ENCODE data around the gene CABLES1.

Gene CABLES1

DNA sequence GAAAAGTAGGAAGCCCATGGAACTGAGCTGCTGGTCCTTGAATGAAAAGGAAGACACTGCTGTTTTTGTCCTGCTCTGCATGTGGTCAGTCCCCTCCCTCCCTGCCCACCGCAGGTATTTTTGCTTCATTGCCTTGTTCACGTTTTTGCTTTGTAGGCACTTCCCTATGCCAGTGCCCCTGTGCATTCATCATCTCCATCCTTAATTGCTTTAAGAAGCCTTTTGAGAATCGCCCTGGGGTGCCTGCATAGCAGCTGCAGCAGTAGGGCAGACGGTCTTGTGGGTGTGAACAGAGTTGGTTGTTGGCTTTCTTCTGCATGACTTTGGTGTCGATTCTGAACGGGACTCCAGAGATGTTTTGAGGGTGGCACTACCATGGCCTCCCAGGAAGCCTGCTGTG, 97.0 kb downstream of the CABLES1 start:
- no peak for TF ChIP-seq EZH2 (IDR thresholded peaks at IDR 0.05; ENCODE audit: borderline replicate concordance, low read depth, low read length, severe bottlenecking)
- TF ChIP-seq CTCF (IDR thresholded peaks at IDR 0.05; ENCODE audit: borderline replicate concordance, extremely low read depth, low read length, poor library complexity, severe bottlenecking), result no peak
- Histone ChIP-seq H2AFZ (ENCODE audit: low read depth, low read length) (no peak overlapping the region), H3K36me3 (ENCODE audit: insufficient read depth, low read length) (no peaks in the 10 kb centered on the region), H3K79me2 (ENCODE audit: insufficient read depth, low read length) (no peaks in the 10 kb centered on the region), H3K4me3 (ENCODE audit: low read depth in 1 of 2, low read length in 2 of 2) (no peak overlapping the region), H3K9me3 (ENCODE audit: insufficient read depth, low read length, severe bottlenecking) (no peaks in the 10 kb centered on the region), H3K27ac (ENCODE audit: low read length) (no peak overlapping the region), H3K9ac (ENCODE audit: low read depth, low read length) (no peak overlapping the region), H3K4me2 (ENCODE audit: insufficient read depth, low read length) (no peak overlapping the region; the same call in 1 of the 2 replicates), H3K4me1 (ENCODE audit: insufficient read depth, low read length) (peaks cover 30% of the 10 kb centered on the region), H4K20me1 (ENCODE audit: insufficient read depth, low read length) (no peaks in the 10 kb centered on the region), H3K27me3 (ENCODE audit: insufficient read depth, low read length, poor library complexity) (no peaks in the 10 kb centered on the region)
- DNase-seq (no peak), ATAC-seq (ENCODE audit: insufficient read depth, low read depth) (no peak)

DNA sequence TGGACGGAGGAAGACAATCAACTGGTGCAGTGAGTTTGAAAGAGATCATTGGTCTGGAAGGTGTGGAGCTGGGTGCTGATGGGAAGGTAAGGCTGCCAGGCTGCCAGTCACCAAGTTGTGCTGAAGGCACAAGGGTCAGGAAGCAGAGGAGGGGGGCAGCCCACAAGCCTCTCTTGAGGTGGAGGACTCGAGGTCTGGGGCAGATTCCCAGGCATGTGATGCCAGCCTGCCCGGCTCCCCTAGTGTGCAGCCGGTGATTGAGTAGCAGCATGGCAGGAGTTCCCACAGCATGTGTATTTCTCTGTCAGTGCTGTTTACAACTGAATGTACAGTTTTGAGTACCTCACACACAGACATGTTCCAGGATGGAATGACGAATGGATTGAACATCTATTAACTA, 99.3 kb downstream of the CABLES1 start:
- no peak for ATAC-seq (ENCODE audit: insufficient read depth, low read depth)
- Histone ChIP-seq H3K4me3 (ENCODE audit: low read depth in 1 of 2, low read length in 2 of 2) (no peak overlapping the region), H3K9me3 (ENCODE audit: insufficient read depth, low read length, severe bottlenecking) (no peaks in the 10 kb centered on the region), H2AFZ (ENCODE audit: low read depth, low read length) (no peak overlapping the region), H3K4me1 (ENCODE audit: insufficient read depth, low read length) (peaks cover 24% of the 10 kb centered on the region), H3K79me2 (ENCODE audit: insufficient read depth, low read length) (no peaks in the 10 kb centered on the region), H3K36me3 (ENCODE audit: insufficient read depth, low read length) (no peaks in the 10 kb centered on the region), H3K27me3 (ENCODE audit: insufficient read depth, low read length, poor library complexity) (no peaks in the 10 kb centered on the region), H3K4me2 (ENCODE audit: insufficient read depth, low read length) (no peak overlapping the region), H4K20me1 (ENCODE audit: insufficient read depth, low read length) (no peaks in the 10 kb centered on the region), H3K27ac (ENCODE audit: low read length) (no peak overlapping the region), H3K9ac (ENCODE audit: low read depth, low read length) (no peak overlapping the region)
- TF ChIP-seq CTCF (IDR thresholded peaks at IDR 0.05; ENCODE audit: borderline replicate concordance, extremely low read depth, low read length, poor library complexity, severe bottlenecking) (no peak), EZH2 (IDR thresholded peaks at IDR 0.05; ENCODE audit: borderline replicate concordance, low read depth, low read length, severe bottlenecking) (no peak)
- DNase-seq, result no peak

GRCh38 chr18:23235336-23235735, 100.1 kb downstream of the CABLES1 start:
- H3K27me3 ChIP-seq (ENCODE audit: insufficient read depth, low read length, poor library complexity), result no peaks in the 10 kb centered on the region
- H3K4me2 ChIP-seq (ENCODE audit: insufficient read depth, low read length), result no peak overlapping the region
- no peak overlapping the region for H3K27ac ChIP-seq (ENCODE audit: low read length)
- no peak for TF ChIP-seq EZH2 (IDR thresholded peaks at IDR 0.05; ENCODE audit: borderline replicate concordance, low read depth, low read length, severe bottlenecking)
- TF ChIP-seq CTCF (IDR thresholded peaks at IDR 0.05; ENCODE audit: borderline replicate concordance, extremely low read depth, low read length, poor library complexity, severe bottlenecking), result no peak
- H3K36me3 ChIP-seq (ENCODE audit: insufficient read depth, low read length), result no peaks in the 10 kb centered on the region
- H3K4me3 ChIP-seq (ENCODE audit: low read depth in 1 of 2, low read length in 2 of 2), result no peak overlapping the region
- no peaks in the 10 kb centered on the region for H4K20me1 ChIP-seq (ENCODE audit: insufficient read depth, low read length)
- H2AFZ ChIP-seq (ENCODE audit: low read depth, low read length), result no peak overlapping the region
- H3K9ac ChIP-seq (ENCODE audit: low read depth, low read length), result no peak overlapping the region
- H3K79me2 ChIP-seq (ENCODE audit: insufficient read depth, low read length), result no peaks in the 10 kb centered on the region
- no peak for ATAC-seq (ENCODE audit: insufficient read depth, low read depth)
- H3K4me1 ChIP-seq (ENCODE audit: insufficient read depth, low read length), result peaks cover 24% of the 10 kb centered on the region
- DNase-seq, result no peak
- no peaks in the 10 kb centered on the region for H3K9me3 ChIP-seq (ENCODE audit: insufficient read depth, low read length, severe bottlenecking)

GRCh38 chr18:23235860-23236259, 100.6 kb downstream of the CABLES1 start:
- H3K9me3 ChIP-seq (ENCODE audit: insufficient read depth, low read length, severe bottlenecking), result no peaks in the 10 kb centered on the region
- H3K36me3 ChIP-seq (ENCODE audit: insufficient read depth, low read length), result no peaks in the 10 kb centered on the region
- no peak overlapping the region for H3K27ac ChIP-seq (ENCODE audit: low read length)

More at GRCh38 chr18:23235860-23236259, 100.6 kb downstream of the CABLES1 start:
- no peak overlapping the region for H2AFZ ChIP-seq (ENCODE audit: low read depth, low read length)
- no peaks in the 10 kb centered on the region for H3K27me3 ChIP-seq (ENCODE audit: insufficient read depth, low read length, poor library complexity)
- H3K4me2 ChIP-seq (ENCODE audit: insufficient read depth, low read length), result no peak overlapping the region
- TF ChIP-seq CTCF (IDR thresholded peaks at IDR 0.05; ENCODE audit: borderline replicate concordance, extremely low read depth, low read length, poor library complexity, severe bottlenecking) (no peak), EZH2 (IDR thresholded peaks at IDR 0.05; ENCODE audit: borderline replicate concordance, low read depth, low read length, severe bottlenecking) (no peak)
- no peak for ATAC-seq (ENCODE audit: insufficient read depth, low read depth)
- H4K20me1 ChIP-seq (ENCODE audit: insufficient read depth, low read length), result no peaks in the 10 kb centered on the region
- no peaks in the 10 kb centered on the region for H3K79me2 ChIP-seq (ENCODE audit: insufficient read depth, low read length)
- H3K4me1 ChIP-seq (ENCODE audit: insufficient read depth, low read length), result peaks cover 20% of the 10 kb centered on the region
- no peak overlapping the region for H3K4me3 ChIP-seq (ENCODE audit: low read depth in 1 of 2, low read length in 2 of 2)
- DNase-seq, result no peak
- H3K9ac ChIP-seq (ENCODE audit: low read depth, low read length), result no peak overlapping the region
